SK-N-SH (cell line): ENCODE results near the gene MAML3. TPM values are rescaled to one million over a fixed set of nuclear protein-coding genes. Genes with fewer than 3 reads are reported as not detected.

Source experiments
- CTCF ChIA-PET: fragments of 300-600, 350-600 bp; formaldehyde crosslinking; extraction: SDS; loops from one replicate; lab custom pipeline; 2021; lab: Yijun Ruan, JAX
- POLR2A ChIA-PET: fragments of 350-600 bp; sonication (Branson Sonifier 250); formaldehyde crosslinking; extraction: SDS; loops from one replicate; lab custom pipeline; 2020; ENCODE audit warnings: antibody characterized with exemption, inconsistent platforms; lab: Yijun Ruan, JAX
- DNase-seq: peaks from one replicate; pipeline ENCODE4 v3.0.0; 2012
- H2AFZ ChIP-seq: fragments of 200-600 bp; sonication (generic); 2 replicates; pipeline ENCODE4 v1.8.1; 2016; ENCODE audit warnings: antibody characterized with exemption, mild to moderate bottlenecking, low read depth
- H3F3A ChIP-seq: fragments of 200-600 bp; sonication (generic); replicated peaks from 2 replicates; pipeline ENCODE3; 2016; ENCODE audit warnings: antibody characterized with exemption, mild to moderate bottlenecking; ENCODE audit not compliant: insufficient read depth
- H3K27ac ChIP-seq, 2 experiments: fragments of 200-500 bp in 1 of 2; fragments of 200-600 bp in 1 of 2; sonication (Bioruptor generic) in 1 of 2; sonication (generic), shearing (Covaris generic) in 1 of 2; 2 replicates each; pipeline versions ENCODE4 v1.5.1 to v1.6.1; 2014 to 2016; ENCODE audit warnings: low read depth in 2 of 2, inconsistent platforms in 1 of 2, low read length in 1 of 2, mild to moderate bottlenecking in 1 of 2, mixed read lengths in 1 of 2
- H3K27me3 ChIP-seq: fragments of 200-600 bp; sonication (generic), shearing (Covaris generic); 2 replicates; pipeline ENCODE4 v1.6.1; 2016; ENCODE audit warnings: mixed run types; ENCODE audit not compliant: insufficient read depth
- H3K36me3 ChIP-seq, 2 experiments: fragments of 200-500 bp in 1 of 2; fragments of 200-600 bp in 1 of 2; sonication (Bioruptor generic) in 1 of 2; sonication (generic) in 1 of 2; replicated peaks in 1 of 2; 2 replicates each; pipeline versions ENCODE3 to v1.5.1; 2014 to 2016; ENCODE audit warnings: low read length in 1 of 2, mild to moderate bottlenecking in 1 of 2; ENCODE audit not compliant: insufficient read depth in 2 of 2, control insufficient read depth in 1 of 2
- H3K4me1 ChIP-seq, 2 experiments: fragments of 200-500 bp in 1 of 2; fragments of 200-600 bp in 1 of 2; sonication (Bioruptor generic) in 1 of 2; sonication (generic), shearing (Covaris generic) in 1 of 2; 2 replicates each; pipeline versions ENCODE4 v1.5.1 to v1.6.1; 2014 to 2016; ENCODE audit warnings: low read depth in 1 of 2, low read length in 1 of 2, mixed run types in 1 of 2; ENCODE audit not compliant: insufficient read depth in 2 of 2, control insufficient read depth in 1 of 2
- H3K4me2 ChIP-seq: fragments of 200-600 bp; sonication (generic), shearing (Covaris generic); 2 replicates; pipeline ENCODE4 v1.6.1; 2017; ENCODE audit warnings: mixed run types
- H3K4me3 ChIP-seq, 2 experiments: fragments of 200-500 bp in 1 of 2; fragments of 200-600 bp in 1 of 2; sonication (Bioruptor generic) in 1 of 2; sonication (generic), shearing (Covaris generic) in 1 of 2; 2 replicates each; pipeline versions ENCODE4 v1.5.1 to v1.8.1; 2014 to 2016; ENCODE audit warnings: low read depth in 2 of 2, inconsistent platforms in 1 of 2, low read length in 1 of 2, mild to moderate bottlenecking in 1 of 2, mixed read lengths in 1 of 2, moderate library complexity in 1 of 2
- H3K79me2 ChIP-seq: fragments of 200-600 bp; sonication (generic); 2 replicates; pipeline ENCODE4 v1.8.1; 2017; ENCODE audit warnings: mild to moderate bottlenecking; ENCODE audit not compliant: insufficient read depth
- H3K9ac ChIP-seq: fragments of 200-600 bp; sonication (generic); 2 replicates; pipeline ENCODE4 v1.6.1; 2017; ENCODE audit warnings: mixed run types
- H3K9me2 ChIP-seq: fragments of 200-600 bp; sonication (generic); 2 replicates; pipeline ENCODE4 v1.6.1; 2017; ENCODE audit warnings: mixed run types
- H3K9me3 ChIP-seq: fragments of 200-600 bp; sonication (generic); 2 replicates; pipeline ENCODE4 v1.6.1; 2017; ENCODE audit warnings: mixed run types, mild to moderate bottlenecking, moderate library complexity
- H4K20me1 ChIP-seq: fragments of 200-600 bp; sonication (generic); 2 replicates; pipeline ENCODE4 v1.6.1; 2017; ENCODE audit warnings: mild to moderate bottlenecking, mixed run types; ENCODE audit not compliant: insufficient read depth
- CHD2 ChIP-seq: fragments of 150-350 bp; IDR thresholded peaks from 2 replicates; pipeline ENCODE4 v1.6.1; 2018; ENCODE audit warnings: low read length; ENCODE audit not compliant: partially characterized antibody
- CTCF ChIP-seq: fragments of 200-600 bp; sonication (generic); IDR thresholded peaks from 2 replicates; pipeline ENCODE4 v1.6.1; 2017; ENCODE audit warnings: antibody characterized with exemption, mild to moderate bottlenecking, moderate library complexity
- ELF1 ChIP-seq: IDR thresholded peaks from 2 replicates; pipeline ENCODE4 v1.4.0; 2012
- EP300 ChIP-seq, 2 experiments: IDR thresholded peaks; 2 replicates each; pipeline versions ENCODE4 v1.4.0 to v1.6.1; 2012; ENCODE audit warnings: borderline replicate concordance in 1 of 2, low read depth in 1 of 2, low read length in 1 of 2
- EZH2phosphoT487 ChIP-seq: fragments of 200-600 bp; sonication (generic); IDR thresholded peaks from 2 replicates; pipeline ENCODE4 v1.6.1; 2017; ENCODE audit warnings: low read depth, mixed run types, mild to moderate bottlenecking, antibody characterized with exemption, moderate library complexity, borderline replicate concordance
- FOSL2 ChIP-seq: IDR thresholded peaks from 2 replicates; pipeline ENCODE4 v1.4.0; 2012; ENCODE audit warnings: low read depth, mild to moderate bottlenecking, moderate library complexity, borderline replicate concordance
- IRF3 ChIP-seq: fragments of 150-350 bp; IDR thresholded peaks from 2 replicates; pipeline ENCODE4 v1.6.1; 2016; ENCODE audit warnings: mild to moderate bottlenecking, low read depth, low read length
- JUND ChIP-seq: IDR thresholded peaks from 2 replicates; pipeline ENCODE4 v1.4.0; 2012
- PBX3 ChIP-seq: IDR thresholded peaks from 2 replicates; pipeline ENCODE4; 2012
- POLR2AphosphoS5 ChIP-seq: IDR thresholded peaks from 2 replicates; pipeline ENCODE4 v1.6.1; 2012; ENCODE audit warnings: low read depth, low read length
- REST ChIP-seq: IDR thresholded peaks from 2 replicates; pipeline ENCODE4 v1.6.1; 2012; ENCODE audit warnings: mild to moderate bottlenecking, low read depth, low read length, moderate library complexity
- SIN3A ChIP-seq: IDR thresholded peaks from 2 replicates; pipeline ENCODE4 v1.6.1; 2012; ENCODE audit warnings: low read depth, mild to moderate bottlenecking, low read length, moderate library complexity, borderline replicate concordance
- TCF12 ChIP-seq: IDR thresholded peaks from 2 replicates; pipeline ENCODE4 v1.4.0; 2012
- USF2 ChIP-seq: fragments of 150-350 bp; IDR thresholded peaks from 2 replicates; pipeline ENCODE4 v1.6.1; 2017; ENCODE audit warnings: antibody characterized with exemption, low read length, low read depth, borderline replicate concordance
- YY1 ChIP-seq: IDR thresholded peaks from 2 replicates; pipeline ENCODE4 v1.4.0; 2012; ENCODE audit warnings: low read depth, mild to moderate bottlenecking
- ZBTB33 ChIP-seq: IDR thresholded peaks from 2 replicates; pipeline ENCODE4 v1.4.0; 2012; ENCODE audit warnings: low read depth, borderline replicate concordance
- WGBS: methylation state at CpG from one replicate; pipeline ENCODE4 v1.1.6; 2017; ENCODE audit warnings: low lambda C conversion rate; 5-methylcytosine and 5-hydroxymethylcytosine counted together
- polyA plus RNA-seq, 3 experiments: library from polyadenylated mRNA; depleted of rRNA; stranded (reverse); fragments of >200 nt; gene quantifications; 2 replicates each; pipeline ENCODE4 v1.2.3, GENCODE V29; 2012

The MAML3 gene
- polyA plus RNA-seq, 1 of the 3 experiments (the other 2 are of a cell fraction): 5.3 TPM

- ChIA-PET POLR2A (no interaction called here), CTCF (interaction anchor here (1.2 kb wide), 1 partner anchor 20 kb away, joined by 3 read pairs; no protein-coding TSS in a partner anchor)
- H3K4me1 ChIP-seq: peaks cover 5 to 51% of the 10 kb centered on the region in 2 experiments; a peak in 3 of 4 replicates
- H3K9ac ChIP-seq: no peak overlapping the region
- peaks cover 6% of the 10 kb centered on the region for H3F3A ChIP-seq
- no peaks in the 10 kb centered on the region for H3K27me3 ChIP-seq
- no peaks in the 10 kb centered on the region for H3K9me3 ChIP-seq
- no peak for DNase-seq
- H3K79me2 ChIP-seq: no peaks in the 10 kb centered on the region
- peak overlapping the region in 1 of 2 experiments; percentile 62; a peak in 2 of 4 replicates for H3K27ac ChIP-seq
- H3K4me2 ChIP-seq: no peak overlapping the region
- no peaks in the 10 kb centered on the region for H3K9me2 ChIP-seq
- H3K36me3 ChIP-seq: peaks cover 0 to 3% of the 10 kb centered on the region in 2 experiments
- TF ChIP-seq TCF12 (no peak), CHD2 (no peak), IRF3 (no peak)
- no peaks in the 10 kb centered on the region for H4K20me1 ChIP-seq
- no peak overlapping the region for H3K4me3 ChIP-seq
- WGBS: 77% methylated on average over 2 of the region's 2 CpGs
- H2AFZ ChIP-seq: no peak overlapping the region
Measured at GRCh38 chr4:139802931-139803330, 351.1 kb downstream of the MAML3 start.

GRCh38 chr4:139802488-139802887 lies 351.5 kb downstream of the MAML3 start:
- DNase-seq: no peak
- Histone ChIP-seq H3K79me2 (no peaks in the 10 kb centered on the region), H3K4me3 (no peak overlapping the region), H3K9me3 (no peaks in the 10 kb centered on the region), H3K9ac (no peak overlapping the region), H3F3A (peaks cover 6% of the 10 kb centered on the region), H4K20me1 (no peaks in the 10 kb centered on the region), H3K4me2 (no peak overlapping the region), H2AFZ (no peak overlapping the region), H3K4me1 (peaks cover 5 to 50% of the 10 kb centered on the region in 2 experiments; a peak in 3 of 4 replicates), H3K9me2 (no peaks in the 10 kb centered on the region), H3K27ac (peak overlapping the region in 1 of 2 experiments; percentile 62; a peak in 2 of 4 replicates), H3K27me3 (no peaks in the 10 kb centered on the region), H3K36me3 (peaks cover 0 to 3% of the 10 kb centered on the region in 2 experiments)
- CTCF ChIA-PET: no interaction called here
- 88% methylated on average over 1 of the region's 1 CpG for WGBS
- POLR2A ChIA-PET: no interaction called here
- TF ChIP-seq USF2 (no peak), EZH2phosphoT487 (no peak), CHD2 (no peak), PBX3 (no peak), POLR2AphosphoS5 (no peak), YY1 (no peak), ZBTB33 (no peak), JUND (no peak), SIN3A (no peak), FOSL2 (no peak), REST (no peak), ELF1 (no peak), EP300 (IDR thresholded peaks at IDR 0.05; ENCODE audit: borderline replicate concordance in 1 of 2, low read depth in 1 of 2, low read length in 1 of 2) (no peak), CTCF (no peak)
